Measurements from ENCODE around the gene KLF7. TPM values are rescaled to one million over a fixed set of nuclear protein-coding genes. Genes with fewer than 3 reads are reported as not detected.

KLF7 gene
- polyA plus RNA-seq, 1 donor from 2014 or later, result 31.5 TPM

DNA sequence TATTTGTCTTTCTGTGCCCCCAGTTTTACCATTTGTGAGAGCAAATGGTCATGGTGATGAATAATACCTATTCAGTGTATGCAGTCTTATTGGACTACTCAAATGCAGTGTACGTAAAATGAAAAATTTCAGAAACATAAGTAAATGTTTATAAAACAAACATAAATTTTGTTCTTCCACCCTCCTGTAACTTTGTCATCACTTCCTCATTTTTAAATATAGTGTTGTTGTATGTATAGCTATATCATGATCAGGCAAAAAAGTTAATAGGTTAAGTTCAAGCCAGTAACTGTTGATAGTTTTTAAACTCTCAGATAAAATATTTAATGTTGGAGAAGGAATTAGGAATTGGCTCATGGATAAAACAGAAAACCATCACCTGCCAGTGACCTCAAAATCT, 93.2 kb downstream of the KLF7 start:
- H2AFZ ChIP-seq (ENCODE audit: low read depth, low read length), result no peak overlapping the region
- H3K79me2 ChIP-seq (replicated peaks; ENCODE audit: insufficient read depth, low read length), result peaks cover 8% of the 10 kb centered on the region
- H3K9ac ChIP-seq (ENCODE audit: low read length), result no peak overlapping the region
- H3K4me3 ChIP-seq (ENCODE audit: low read length), result no peak overlapping the region
- H3K27ac ChIP-seq (ENCODE audit: low read length), result no peak overlapping the region
- TF ChIP-seq RAD21 (conservative IDR thresholded peaks at IDR 0.05), result no peak
- no peak for TF ChIP-seq EZH2 (IDR thresholded peaks at IDR 0.05; ENCODE audit: borderline replicate concordance, insufficient read depth, low read length, poor library complexity, severe bottlenecking)
- no peak for TF ChIP-seq MXI1 (conservative IDR thresholded peaks at IDR 0.05; ENCODE audit: poor library complexity, severe bottlenecking)
- no peak for TF ChIP-seq EP300 (conservative IDR thresholded peaks at IDR 0.05; ENCODE audit: poor library complexity, severe bottlenecking)
- TF ChIP-seq, protein P1, sequence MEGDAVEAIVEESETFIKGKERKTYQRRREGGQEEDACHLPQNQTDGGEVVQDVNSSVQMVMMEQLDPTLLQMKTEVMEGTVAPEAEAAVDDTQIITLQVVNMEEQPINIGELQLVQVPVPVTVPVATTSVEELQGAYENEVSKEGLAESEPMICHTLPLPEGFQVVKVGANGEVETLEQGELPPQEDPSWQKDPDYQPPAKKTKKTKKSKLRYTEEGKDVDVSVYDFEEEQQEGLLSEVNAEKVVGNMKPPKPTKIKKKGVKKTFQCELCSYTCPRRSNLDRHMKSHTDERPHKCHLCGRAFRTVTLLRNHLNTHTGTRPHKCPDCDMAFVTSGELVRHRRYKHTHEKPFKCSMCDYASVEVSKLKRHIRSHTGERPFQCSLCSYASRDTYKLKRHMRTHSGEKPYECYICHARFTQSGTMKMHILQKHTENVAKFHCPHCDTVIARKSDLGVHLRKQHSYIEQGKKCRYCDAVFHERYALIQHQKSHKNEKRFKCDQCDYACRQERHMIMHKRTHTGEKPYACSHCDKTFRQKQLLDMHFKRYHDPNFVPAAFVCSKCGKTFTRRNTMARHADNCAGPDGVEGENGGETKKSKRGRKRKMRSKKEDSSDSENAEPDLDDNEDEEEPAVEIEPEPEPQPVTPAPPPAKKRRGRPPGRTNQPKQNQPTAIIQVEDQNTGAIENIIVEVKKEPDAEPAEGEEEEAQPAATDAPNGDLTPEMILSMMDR (IDR thresholded peaks at IDR 0.05; ENCODE audit: poor library complexity, severe bottlenecking), result no peak
- TF ChIP-seq, protein P2, sequence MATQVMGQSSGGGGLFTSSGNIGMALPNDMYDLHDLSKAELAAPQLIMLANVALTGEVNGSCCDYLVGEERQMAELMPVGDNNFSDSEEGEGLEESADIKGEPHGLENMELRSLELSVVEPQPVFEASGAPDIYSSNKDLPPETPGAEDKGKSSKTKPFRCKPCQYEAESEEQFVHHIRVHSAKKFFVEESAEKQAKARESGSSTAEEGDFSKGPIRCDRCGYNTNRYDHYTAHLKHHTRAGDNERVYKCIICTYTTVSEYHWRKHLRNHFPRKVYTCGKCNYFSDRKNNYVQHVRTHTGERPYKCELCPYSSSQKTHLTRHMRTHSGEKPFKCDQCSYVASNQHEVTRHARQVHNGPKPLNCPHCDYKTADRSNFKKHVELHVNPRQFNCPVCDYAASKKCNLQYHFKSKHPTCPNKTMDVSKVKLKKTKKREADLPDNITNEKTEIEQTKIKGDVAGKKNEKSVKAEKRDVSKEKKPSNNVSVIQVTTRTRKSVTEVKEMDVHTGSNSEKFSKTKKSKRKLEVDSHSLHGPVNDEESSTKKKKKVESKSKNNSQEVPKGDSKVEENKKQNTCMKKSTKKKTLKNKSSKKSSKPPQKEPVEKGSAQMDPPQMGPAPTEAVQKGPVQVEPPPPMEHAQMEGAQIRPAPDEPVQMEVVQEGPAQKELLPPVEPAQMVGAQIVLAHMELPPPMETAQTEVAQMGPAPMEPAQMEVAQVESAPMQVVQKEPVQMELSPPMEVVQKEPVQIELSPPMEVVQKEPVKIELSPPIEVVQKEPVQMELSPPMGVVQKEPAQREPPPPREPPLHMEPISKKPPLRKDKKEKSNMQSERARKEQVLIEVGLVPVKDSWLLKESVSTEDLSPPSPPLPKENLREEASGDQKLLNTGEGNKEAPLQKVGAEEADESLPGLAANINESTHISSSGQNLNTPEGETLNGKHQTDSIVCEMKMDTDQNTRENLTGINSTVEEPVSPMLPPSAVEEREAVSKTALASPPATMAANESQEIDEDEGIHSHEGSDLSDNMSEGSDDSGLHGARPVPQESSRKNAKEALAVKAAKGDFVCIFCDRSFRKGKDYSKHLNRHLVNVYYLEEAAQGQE (IDR thresholded peaks at IDR 0.05; ENCODE audit: borderline replicate concordance), result no peak
- no peak for TF ChIP-seq TAF1 (IDR thresholded peaks at IDR 0.05; ENCODE audit: low read depth)
- no peak for TF ChIP-seq SMC3 (conservative IDR thresholded peaks at IDR 0.05; ENCODE audit: poor library complexity)
- no peak for TF ChIP-seq POLR2AphosphoS5 (IDR thresholded peaks at IDR 0.05)
- no peaks in the 10 kb centered on the region for H3F3A ChIP-seq (ENCODE audit: insufficient read depth, low read length, poor library complexity, severe bottlenecking)
- H3K36me3 ChIP-seq (ENCODE audit: insufficient read depth, low read length), result no peaks in the 10 kb centered on the region
- H3K9me2 ChIP-seq (ENCODE audit: insufficient read depth, low read length), result no peaks in the 10 kb centered on the region
- no peaks in the 10 kb centered on the region for H3K27me3 ChIP-seq (ENCODE audit: insufficient read depth, low read depth, low read length)
- no peak overlapping the region for H3K4me2 ChIP-seq (ENCODE audit: low read length)
- H3K9me3 ChIP-seq (ENCODE audit: low read length), result no peaks in the 10 kb centered on the region
- no peaks in the 10 kb centered on the region for H4K20me1 ChIP-seq (ENCODE audit: insufficient read depth)

DNA sequence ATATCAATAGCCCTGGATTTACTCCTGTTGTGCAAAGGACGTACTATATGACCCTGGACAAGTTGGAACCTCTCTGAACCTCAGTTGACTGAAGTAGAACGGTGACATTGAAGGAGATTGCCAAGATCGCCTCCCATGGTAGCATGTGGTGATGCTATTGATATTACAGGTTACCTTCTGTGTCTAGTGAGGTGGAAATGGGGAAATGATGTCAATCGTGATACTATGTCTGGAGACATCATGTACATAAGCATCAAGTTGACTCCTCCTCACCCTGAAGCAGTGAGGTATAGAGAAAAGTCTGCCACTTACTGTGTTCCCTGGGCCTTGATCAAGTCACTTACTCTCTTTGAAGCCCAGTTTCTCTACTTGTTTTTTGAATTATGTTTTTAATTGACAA, 93.9 kb downstream of the KLF7 start:
- Histone ChIP-seq H3K9ac (ENCODE audit: low read length) (no peak overlapping the region), H3K27ac (ENCODE audit: low read length) (no peak overlapping the region)
- TF ChIP-seq EZH2 (IDR thresholded peaks at IDR 0.05; ENCODE audit: borderline replicate concordance, insufficient read depth, low read length, poor library complexity, severe bottlenecking) (no peak), POLR2AphosphoS5 (IDR thresholded peaks at IDR 0.05) (peak; percentile 51)
- TF ChIP-seq, protein P1 (IDR thresholded peaks at IDR 0.05; ENCODE audit: poor library complexity, severe bottlenecking), result peak; percentile 22

More for the DNA sequence above, 93.9 kb downstream of the KLF7 start:
- Histone ChIP-seq H3K4me2 (ENCODE audit: low read length) (no peak overlapping the region), H3K9me2 (ENCODE audit: insufficient read depth, low read length) (no peaks in the 10 kb centered on the region), H3K27me3 (ENCODE audit: insufficient read depth, low read depth, low read length) (no peaks in the 10 kb centered on the region), H3K79me2 (replicated peaks; ENCODE audit: insufficient read depth, low read length) (peaks cover 8% of the 10 kb centered on the region), H3K4me3 (ENCODE audit: low read length) (no peak overlapping the region), H3K36me3 (ENCODE audit: insufficient read depth, low read length) (no peaks in the 10 kb centered on the region), H3F3A (ENCODE audit: insufficient read depth, low read length, poor library complexity, severe bottlenecking) (no peaks in the 10 kb centered on the region), H4K20me1 (ENCODE audit: insufficient read depth) (no peaks in the 10 kb centered on the region), H3K9me3 (ENCODE audit: low read length) (no peaks in the 10 kb centered on the region), H2AFZ (ENCODE audit: low read depth, low read length) (no peak overlapping the region)
